Urinary bladder (tissue), 4 donors: ENCODE measurements around the gene CLEC14A. TPM values are rescaled to one million over a fixed set of nuclear protein-coding genes. Genes with fewer than 3 reads are reported as not detected.
A peak's percentile ranks its signal among the peaks of the same experiment; 100 is the strongest.

ENCODE experiments used
- DNase-seq: peaks from one replicate; pipeline ENCODE4 v3.0.0-alpha.2; 2015; ENCODE audit errors: extremely low spot score
- H3K27ac ChIP-seq: one replicate; pipeline ENCODE4 v1.5.1; 2013; ENCODE audit warnings: low read depth, mild to moderate bottlenecking, moderate library complexity
- H3K36me3 ChIP-seq: one replicate; pipeline ENCODE4 v1.6.1; 2013; ENCODE audit warnings: mild to moderate bottlenecking, moderate library complexity; ENCODE audit not compliant: insufficient read depth
- H3K4me1 ChIP-seq: one replicate; pipeline ENCODE4 v1.6.1; 2013; ENCODE audit warnings: mild to moderate bottlenecking, moderate library complexity; ENCODE audit not compliant: insufficient read depth
- H3K4me3 ChIP-seq: one replicate; pipeline ENCODE4 v1.5.1; 2013; ENCODE audit warnings: low read depth, low read length
- WGBS: extraction: QIAGEN DNeasy Blood & Tissue Kit; methylation state at CpG from one replicate; pipeline ENCODE4 v1.1.7; 2013; 5-methylcytosine and 5-hydroxymethylcytosine counted together
- polyA plus RNA-seq: library from polyadenylated mRNA; stranded (reverse); fragments of 200-250 nt; gene quantifications from one replicate; pipeline ENCODE4 v1.2.3, GENCODE V29; 2013
- total RNA-seq: library from RNA; depleted of rRNA; stranded (reverse); fragments of >200 nt; gene quantifications from one replicate; pipeline ENCODE4 v1.2.3, GENCODE V29; 2014
- donor health status: healthy with polysubstance abuse.
- donor health status: healthy.

CLEC14A gene
- total and polyA plus RNA-seq, 2 donors: 27.5 to 56.8 TPM

DNA sequence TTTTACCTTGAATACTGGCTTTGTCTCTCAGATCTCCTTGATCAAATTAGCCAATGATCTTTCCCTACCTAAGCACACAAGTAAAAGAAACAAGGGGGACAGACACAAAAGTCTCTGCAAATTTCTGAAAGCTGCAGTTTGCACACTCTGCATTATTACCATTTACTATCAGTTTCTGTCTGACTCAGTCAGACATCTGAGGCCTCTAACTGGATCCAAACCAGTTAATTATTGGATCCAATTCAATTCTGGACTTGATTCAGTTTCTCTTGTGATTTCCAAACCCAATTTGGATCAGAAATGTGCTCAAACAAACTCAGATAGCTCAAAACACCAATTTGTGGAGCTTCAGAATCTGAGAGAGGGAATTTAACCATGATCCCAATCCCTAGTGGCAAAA is 31.6 kb downstream of the CLEC14A start:
- no peak overlapping the region for H3K4me3 ChIP-seq
- H3K4me1 ChIP-seq: no peaks in the 10 kb centered on the region
- no peak for DNase-seq
- no peaks in the 10 kb centered on the region for H3K36me3 ChIP-seq
- no peak overlapping the region for H3K27ac ChIP-seq

GRCh38 chr14:38221077-38221476 is 34.8 kb downstream of the CLEC14A start:
- 92% methylated on average over 3 of the region's 3 CpGs for whole genome bisulfite sequencing
- no peaks in the 10 kb centered on the region for H3K36me3 ChIP-seq
- no peak overlapping the region for H3K4me3 ChIP-seq
- no peaks in the 10 kb centered on the region for H3K4me1 ChIP-seq
- DNase-seq: no peak
- H3K27ac ChIP-seq: no peak overlapping the region

- Histone ChIP-seq H3K4me1 (no peaks in the 10 kb centered on the region), H3K27ac (no peak overlapping the region), H3K4me3 (no peak overlapping the region), H3K36me3 (no peaks in the 10 kb centered on the region)
- no peak for DNase-seq
- WGBS: 45% methylated on average over 2 of the region's 2 CpGs
These were observed 38.3 kb downstream of the CLEC14A start for GRCh38 chr14:38217553-38217952.

- Histone ChIP-seq H3K4me3 (no peak overlapping the region), H3K27ac (no peak overlapping the region), H3K4me1 (no peaks in the 10 kb centered on the region), H3K36me3 (no peaks in the 10 kb centered on the region)
- 56% methylated on average over 2 of the region's 2 CpGs for WGBS
- no peak for DNase-seq
These were observed 42.9 kb downstream of the CLEC14A start for GRCh38 chr14:38213001-38213400.

DNA sequence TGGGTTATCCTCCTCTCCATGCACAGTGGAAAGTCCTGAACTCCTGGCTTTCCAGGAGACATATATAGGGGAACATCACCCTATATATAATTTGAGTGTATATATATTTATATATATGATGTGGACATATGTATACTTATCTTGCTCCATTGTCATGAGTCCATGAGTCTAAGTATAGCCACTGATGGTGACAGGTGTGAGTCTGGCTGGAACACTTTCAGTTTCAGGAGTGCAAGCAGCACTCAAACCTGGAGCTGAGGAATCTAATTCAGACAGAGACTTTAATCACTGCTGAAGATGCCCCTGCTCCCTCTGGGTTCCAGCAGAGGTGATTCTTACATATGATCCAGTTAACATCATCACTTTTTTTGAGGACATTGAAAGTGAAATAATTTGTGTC is 43.8 kb downstream of the CLEC14A start:
- Histone ChIP-seq H3K27ac (no peak overlapping the region), H3K4me3 (no peak overlapping the region), H3K4me1 (no peaks in the 10 kb centered on the region), H3K36me3 (no peaks in the 10 kb centered on the region)
- no peak for DNase-seq

- Histone ChIP-seq H3K4me1 (no peaks in the 10 kb centered on the region), H3K27ac (no peak overlapping the region), H3K4me3 (peak overlapping the region; percentile 44), H3K36me3 (no peaks in the 10 kb centered on the region)
- WGBS: 2% methylated on average over 34 of the region's 34 CpGs
- DNase-seq: no peak
These were observed 44.6 kb downstream of the CLEC14A start for GRCh38 chr14:38211255-38211735.

GRCh38 chr14:38210587-38211216 is 45.2 kb downstream of the CLEC14A start:
- peak overlapping the region; percentile 44 for H3K4me3 ChIP-seq
- H3K27ac ChIP-seq: no peak overlapping the region
- no peaks in the 10 kb centered on the region for H3K36me3 ChIP-seq
- H3K4me1 ChIP-seq: no peaks in the 10 kb centered on the region
- WGBS: 2% methylated on average over 29 of the region's 29 CpGs
- no peak for DNase-seq

DNA sequence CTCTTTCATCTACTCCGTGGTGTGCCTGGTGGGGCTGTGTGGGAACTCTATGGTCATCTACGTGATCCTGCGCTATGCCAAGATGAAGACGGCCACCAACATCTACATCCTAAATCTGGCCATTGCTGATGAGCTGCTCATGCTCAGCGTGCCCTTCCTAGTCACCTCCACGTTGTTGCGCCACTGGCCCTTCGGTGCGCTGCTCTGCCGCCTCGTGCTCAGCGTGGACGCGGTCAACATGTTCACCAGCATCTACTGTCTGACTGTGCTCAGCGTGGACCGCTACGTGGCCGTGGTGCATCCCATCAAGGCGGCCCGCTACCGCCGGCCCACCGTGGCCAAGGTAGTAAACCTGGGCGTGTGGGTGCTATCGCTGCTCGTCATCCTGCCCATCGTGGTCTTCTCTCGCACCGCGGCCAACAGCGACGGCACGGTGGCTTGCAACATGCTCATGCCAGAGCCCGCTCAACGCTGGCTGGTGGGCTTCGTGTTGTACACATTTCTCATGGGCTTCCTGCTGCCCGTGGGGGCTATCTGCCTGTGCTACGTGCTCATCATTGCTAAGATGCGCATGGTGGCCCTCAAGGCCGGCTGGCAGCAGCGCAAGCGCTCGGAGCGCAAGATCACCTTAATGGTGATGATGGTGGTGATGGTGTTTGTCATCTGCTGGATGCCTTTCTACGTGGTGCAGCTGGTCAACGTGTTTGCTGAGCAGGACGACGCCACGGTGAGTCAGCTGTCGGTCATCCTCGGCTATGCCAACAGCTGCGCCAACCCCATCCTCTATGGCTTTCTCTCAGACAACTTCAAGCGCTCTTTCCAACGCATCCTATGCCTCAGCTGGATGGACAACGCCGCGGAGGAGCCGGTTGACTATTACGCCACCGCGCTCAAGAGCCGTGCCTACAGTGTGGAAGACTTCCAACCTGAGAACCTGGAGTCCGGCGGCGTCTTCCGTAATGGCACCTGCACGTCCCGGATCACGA is 46.0 kb downstream of the CLEC14A start:
- 7% methylated on average over 69 of the region's 69 CpGs for WGBS
- DNase-seq: no peak

DNA sequence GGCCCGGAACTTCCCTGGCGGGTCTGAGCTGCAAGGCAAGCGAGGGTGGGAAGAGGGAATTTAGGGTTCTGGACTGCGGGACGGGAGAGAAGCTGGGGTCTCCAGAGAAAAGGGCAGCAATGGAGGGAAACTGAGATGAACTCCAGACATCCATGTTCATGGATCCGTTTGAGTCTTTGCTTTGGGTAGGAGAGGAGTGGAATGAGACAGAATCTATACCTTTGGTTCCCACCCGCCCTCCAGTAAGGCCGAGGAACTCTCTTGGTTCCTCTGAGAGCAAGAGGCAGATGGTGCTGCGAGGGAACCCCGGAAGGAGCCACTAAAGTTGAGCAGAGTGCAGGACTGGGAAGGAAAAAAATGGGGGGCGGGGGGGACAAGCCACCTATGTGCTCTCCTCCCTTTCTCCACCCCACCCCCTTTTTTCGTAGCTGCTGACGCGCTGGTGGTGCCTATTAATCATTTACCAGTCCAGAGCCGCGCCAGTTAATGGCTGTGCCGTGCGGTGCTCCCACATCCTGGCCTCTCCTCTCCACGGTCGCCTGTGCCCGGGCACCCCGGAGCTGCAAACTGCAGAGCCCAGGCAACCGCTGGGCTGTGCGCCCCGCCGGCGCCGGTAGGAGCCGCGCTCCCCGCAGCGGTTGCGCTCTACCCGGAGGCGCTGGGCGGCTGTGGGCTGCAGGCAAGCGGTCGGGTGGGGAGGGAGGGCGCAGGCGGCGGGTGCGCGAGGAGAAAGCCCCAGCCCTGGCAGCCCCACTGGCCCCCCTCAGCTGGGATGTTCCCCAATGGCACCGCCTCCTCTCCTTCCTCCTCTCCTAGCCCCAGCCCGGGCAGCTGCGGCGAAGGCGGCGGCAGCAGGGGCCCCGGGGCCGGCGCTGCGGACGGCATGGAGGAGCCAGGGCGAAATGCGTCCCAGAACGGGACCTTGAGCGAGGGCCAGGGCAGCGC is 47.0 kb downstream of the CLEC14A start:
- Histone ChIP-seq H3K4me3 (peak overlapping the region; percentile 44), H3K27ac (no peak overlapping the region), H3K36me3 (no peaks in the 10 kb centered on the region), H3K4me1 (no peaks in the 10 kb centered on the region)
- 2% methylated on average over 59 of the region's 59 CpGs for WGBS
- DNase-seq: no peak

More for the DNA sequence above, 46.0 kb downstream of the CLEC14A start:
- Histone ChIP-seq H3K4me1 (no peaks in the 10 kb centered on the region), H3K27ac (no peak overlapping the region), H3K4me3 (peak overlapping the region; percentile 44), H3K36me3 (no peaks in the 10 kb centered on the region)

- no peak for DNase-seq
- H3K36me3 ChIP-seq: no peaks in the 10 kb centered on the region
- peak within 1 kb of the TSS; percentile 44 for H3K4me3 ChIP-seq
- no peaks in the 10 kb centered on the region for H3K4me1 ChIP-seq
- no peak within 1 kb of the TSS for H3K27ac ChIP-seq
- WGBS: 2% methylated on average over 49 of the region's 49 CpGs
These were observed 47.9 kb downstream of the CLEC14A start, which contains the start of gene SSTR1 for GRCh38 chr14:38207736-38208617. TSS of gene SSTR1 (plus strand) at chr14:38207904. CDS start at chr14:38209390, 1,486 bp downstream.

DNA sequence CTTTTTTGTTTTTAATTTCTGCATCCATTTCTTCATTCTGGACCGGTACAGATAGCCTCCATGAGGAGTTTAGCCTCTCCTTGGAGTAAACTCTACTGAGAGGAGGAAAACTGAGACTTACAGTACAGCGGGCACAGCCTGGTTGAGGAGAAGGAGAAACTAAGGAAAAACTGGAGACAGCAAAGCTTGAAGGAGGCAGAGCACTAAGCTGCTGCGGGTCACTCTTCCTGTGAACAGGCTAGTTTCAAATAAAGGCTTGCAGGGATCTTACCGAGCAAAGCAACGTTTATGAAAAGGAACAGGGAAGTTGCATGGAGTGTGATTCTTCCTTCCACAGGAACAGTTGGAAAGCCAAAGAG is 48.5 kb downstream of the CLEC14A start:
- DNase-seq: no peak
- WGBS: 25% methylated on average over 5 of the region's 5 CpGs
- H3K4me1 ChIP-seq: no peaks in the 10 kb centered on the region
- no peak overlapping the region for H3K27ac ChIP-seq
- no peaks in the 10 kb centered on the region for H3K36me3 ChIP-seq
- H3K4me3 ChIP-seq: no peak overlapping the region

DNA sequence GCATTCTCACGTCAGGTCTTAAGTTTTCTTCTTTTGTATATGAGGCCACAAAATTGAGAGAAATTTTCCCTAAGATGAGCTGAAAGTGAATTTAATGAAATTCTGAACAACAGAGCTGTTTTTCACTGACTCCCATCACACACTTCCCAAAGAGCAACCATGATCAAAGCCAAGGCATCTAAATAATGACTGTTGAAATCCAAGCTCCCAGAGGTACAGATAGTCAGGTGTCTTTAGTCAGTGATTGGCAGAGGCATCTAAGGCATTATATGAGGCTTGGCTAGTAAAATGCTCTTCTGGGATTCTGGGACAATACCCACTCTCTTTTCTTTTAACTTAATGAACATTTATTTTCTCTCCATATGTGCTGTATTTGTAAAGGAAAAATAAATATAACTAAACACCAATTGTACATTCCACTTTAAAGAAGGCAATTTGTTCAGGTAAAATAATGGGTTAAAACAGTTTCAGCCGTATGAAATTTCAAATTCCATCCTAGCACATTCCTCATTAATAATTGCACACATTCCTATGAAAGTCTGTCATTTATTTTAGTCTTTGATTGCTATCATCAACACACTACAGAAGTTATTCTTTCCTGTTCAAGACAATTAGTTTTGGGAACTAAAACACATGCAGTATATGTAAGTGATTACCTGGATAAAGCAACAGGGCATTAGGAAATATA is 49.1 kb downstream of the CLEC14A start:
- no peak overlapping the region for H3K27ac ChIP-seq

More for the DNA sequence above, 49.1 kb downstream of the CLEC14A start:
- 54% methylated on average over 2 of the region's 2 CpGs for WGBS
- Histone ChIP-seq H3K4me3 (no peak overlapping the region), H3K4me1 (no peaks in the 10 kb centered on the region), H3K36me3 (no peaks in the 10 kb centered on the region)
- no peak for DNase-seq
